ENCODE data around the gene KCTD17.

The KCTD17 gene, protein sequence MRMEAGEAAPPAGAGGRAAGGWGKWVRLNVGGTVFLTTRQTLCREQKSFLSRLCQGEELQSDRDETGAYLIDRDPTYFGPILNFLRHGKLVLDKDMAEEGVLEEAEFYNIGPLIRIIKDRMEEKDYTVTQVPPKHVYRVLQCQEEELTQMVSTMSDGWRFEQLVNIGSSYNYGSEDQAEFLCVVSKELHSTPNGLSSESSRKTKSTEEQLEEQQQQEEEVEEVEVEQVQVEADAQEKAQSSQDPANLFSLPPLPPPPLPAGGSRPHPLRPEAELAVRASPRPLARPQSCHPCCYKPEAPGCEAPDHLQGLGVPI

GRCh38 chr22:37051391-37052385, at the start of gene KCTD17:
KCTD17 (plus strand) TSS chr22:37051742; CDS start chr22:37051761, 19 bp downstream.
- no peak for DNase-seq

DNA sequence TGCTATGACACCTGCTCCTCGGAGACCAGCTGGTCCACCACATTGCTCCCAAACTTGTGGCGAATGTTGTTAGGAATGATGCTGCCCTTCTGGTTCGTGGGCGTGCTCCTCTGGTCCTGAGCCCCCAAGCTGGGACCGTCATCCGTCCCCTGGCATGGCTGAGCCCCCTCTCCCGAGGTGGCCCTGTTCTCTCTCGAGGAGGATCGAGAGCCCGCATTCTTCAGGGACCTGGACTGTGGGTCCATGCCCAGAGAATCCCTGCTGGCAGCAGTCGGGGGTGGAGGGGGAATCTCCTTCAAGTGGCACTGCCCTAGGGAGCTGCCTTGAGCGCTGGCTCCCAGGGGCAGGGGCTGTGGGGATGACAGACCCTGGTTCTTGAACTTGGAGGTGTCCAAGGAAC, 49.7 kb upstream of the KCTD17 start:
- DNase-seq: no peak

GRCh38 chr22:37002633-37003032, 48.9 kb upstream of the KCTD17 start:
- no peak for DNase-seq

DNA sequence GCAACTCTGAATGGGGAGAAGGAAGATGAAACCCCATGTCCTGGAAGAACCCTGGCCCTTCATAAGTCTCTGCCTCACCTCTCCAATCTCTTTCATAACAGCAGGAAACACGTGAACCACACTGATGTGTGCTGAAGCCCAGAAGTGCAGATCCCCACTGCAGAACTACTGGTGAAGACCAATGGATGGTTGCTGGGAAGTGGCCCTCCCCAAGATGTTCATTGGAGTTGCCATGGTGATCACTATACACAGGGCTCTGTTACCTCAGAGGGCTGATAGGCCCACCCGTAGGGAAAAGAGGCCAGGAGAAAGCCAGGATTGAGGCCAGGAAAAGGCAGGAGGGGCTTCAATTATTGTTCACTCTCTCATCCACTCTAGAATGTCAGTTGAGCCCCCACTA, 43.9 kb upstream of the KCTD17 start:
- DNase-seq: no peak

GRCh38 chr22:37008365-37008764, 43.2 kb upstream of the KCTD17 start:
- no peak for DNase-seq

DNA sequence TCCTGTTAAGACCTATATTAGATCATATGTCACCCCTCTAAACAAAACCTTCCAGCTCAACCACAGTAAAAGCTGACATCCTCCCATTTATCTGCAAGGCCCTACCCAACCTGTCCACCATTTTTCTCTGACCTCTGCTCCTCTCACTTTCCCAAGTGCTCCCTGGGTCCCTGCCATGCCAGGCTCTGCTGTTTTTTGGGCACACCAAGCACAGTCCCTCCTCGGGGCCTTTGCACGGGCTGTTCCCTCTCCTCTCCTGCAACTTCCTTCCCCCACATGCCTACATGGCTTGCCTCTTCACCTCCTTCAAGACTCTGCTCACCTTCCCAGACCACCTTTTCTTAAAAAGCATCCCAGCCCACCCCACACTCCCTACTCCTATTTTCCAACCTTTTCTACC, 42.1 kb upstream of the KCTD17 start:
- no peak for DNase-seq

GRCh38 chr22:37010174-37010573, 41.4 kb upstream of the KCTD17 start:
- no peak for DNase-seq

DNA sequence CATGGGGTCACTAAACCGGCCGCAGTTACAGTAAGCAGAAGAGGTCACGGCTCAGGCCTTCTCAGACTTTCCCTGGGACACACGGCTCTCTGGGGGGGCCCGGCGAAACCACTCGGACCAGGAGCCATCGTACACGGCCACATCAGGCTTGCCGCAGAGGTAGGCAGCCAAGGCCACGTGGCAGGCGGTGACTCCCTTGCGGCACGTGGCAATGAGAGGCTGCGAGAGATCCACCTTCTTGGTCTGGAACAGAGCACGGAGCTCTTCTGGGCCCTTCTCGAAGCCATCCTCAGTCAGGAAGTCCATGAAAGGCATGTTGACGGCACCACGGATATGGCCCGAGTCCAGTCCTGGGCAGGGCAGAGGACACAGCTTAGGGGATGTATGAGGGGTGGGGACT, 40.6 kb upstream of the KCTD17 start:
- no peak for DNase-seq

GRCh38 chr22:37011472-37011871, 40.1 kb upstream of the KCTD17 start:
- no peak for DNase-seq

GRCh38 chr22:37012262-37012904, 39.2 kb upstream of the KCTD17 start:
- no peak for DNase-seq

DNA sequence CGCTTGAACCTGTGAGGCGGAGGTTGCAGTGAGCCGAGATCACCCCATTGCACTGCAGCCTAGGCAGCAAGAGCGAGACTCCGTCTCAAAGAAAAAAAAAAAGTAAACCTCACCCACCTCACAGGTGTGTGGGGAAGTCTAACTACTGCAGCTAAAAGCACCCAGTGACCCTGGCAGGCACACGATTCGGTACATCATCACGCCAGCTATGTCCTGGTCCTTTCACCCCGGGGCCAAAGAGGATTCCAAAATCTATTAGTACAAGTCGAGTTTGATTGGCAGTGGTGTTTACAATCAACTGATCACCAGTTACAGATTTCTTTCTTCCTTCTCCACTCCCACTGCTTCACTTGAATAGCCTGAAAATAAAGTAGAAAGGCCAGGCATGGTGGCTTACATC, 38.6 kb upstream of the KCTD17 start:
- no peak for DNase-seq

- DNase-seq: no peak
Measured at GRCh38 chr22:37014415-37014806, 37.1 kb upstream of the KCTD17 start.

GRCh38 chr22:37014835-37015586, 36.5 kb upstream of the KCTD17 start:
- no peak for DNase-seq

DNA sequence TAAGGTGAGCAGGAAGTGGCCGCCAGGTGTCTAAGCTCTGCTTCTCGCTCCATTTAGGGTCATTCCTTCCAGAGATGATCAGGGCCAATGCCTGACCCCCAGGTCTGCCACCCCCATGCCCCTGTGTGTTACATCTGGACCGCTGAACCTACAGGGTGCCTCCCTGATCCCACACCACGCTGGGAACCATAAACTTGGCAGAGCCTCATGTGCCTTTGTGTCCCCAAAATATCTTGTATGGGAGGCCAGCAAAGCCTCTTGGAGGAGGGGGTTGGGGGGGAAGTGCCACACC, 36.0 kb upstream of the KCTD17 start:
- DNase-seq: no peak

GRCh38 chr22:37016134-37016910, 35.2 kb upstream of the KCTD17 start:
- no peak for DNase-seq

DNA sequence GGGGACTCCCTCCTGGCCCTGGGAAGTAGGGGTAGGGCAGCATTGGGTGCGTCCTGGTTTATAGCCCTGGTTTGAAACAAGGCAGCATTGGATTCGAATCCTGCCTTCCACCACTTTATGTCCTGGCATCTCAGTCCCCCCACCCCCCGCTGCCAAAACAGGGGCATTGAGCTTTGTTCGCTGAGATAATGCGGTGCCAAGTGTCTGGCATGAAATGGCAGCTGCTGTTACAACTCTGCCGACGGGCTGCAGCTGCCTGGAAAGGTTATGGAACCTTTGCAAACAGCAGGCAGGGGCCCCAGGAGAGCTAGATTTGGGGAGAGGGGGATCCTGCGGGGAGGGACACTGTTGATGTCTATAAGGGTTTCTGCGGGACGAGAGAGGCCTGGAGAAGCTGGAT, 34.2 kb upstream of the KCTD17 start:
- DNase-seq: no peak

DNA sequence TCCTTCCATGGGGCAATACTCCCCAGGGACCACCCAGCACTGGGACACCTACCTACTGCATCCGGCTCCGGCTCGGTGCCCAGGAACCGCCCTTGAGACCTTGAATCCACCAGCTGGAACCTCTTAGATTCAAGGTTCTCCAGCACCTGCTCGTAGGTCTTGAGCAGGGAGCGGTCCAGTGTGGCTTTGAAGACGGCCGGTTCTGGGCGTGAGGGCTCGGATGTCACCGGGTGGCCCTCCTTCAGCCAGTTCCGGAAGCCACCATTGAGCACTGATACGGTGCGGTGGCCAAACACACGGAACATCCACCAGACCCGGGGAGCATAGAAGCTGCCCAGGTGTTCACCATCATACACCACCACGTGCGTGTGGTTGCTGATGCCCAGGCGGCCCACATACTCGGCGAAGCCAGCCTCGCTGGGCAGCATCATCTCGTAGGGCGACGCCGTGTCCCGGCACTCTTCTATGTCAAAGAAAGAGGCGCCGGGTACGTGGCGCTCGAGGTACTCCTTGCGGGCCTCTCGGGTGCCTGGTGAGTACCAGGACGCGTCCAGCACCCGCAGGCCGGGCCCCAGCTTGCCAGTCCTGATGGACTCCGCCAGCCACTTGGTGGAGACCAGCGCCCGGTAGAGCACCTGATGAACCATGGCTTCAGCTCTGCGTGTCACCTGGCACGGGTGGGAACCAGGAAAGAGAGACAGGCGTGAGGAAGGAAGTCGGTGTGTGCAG, 33.3 kb upstream of the KCTD17 start:
- DNase-seq: no peak

DNA sequence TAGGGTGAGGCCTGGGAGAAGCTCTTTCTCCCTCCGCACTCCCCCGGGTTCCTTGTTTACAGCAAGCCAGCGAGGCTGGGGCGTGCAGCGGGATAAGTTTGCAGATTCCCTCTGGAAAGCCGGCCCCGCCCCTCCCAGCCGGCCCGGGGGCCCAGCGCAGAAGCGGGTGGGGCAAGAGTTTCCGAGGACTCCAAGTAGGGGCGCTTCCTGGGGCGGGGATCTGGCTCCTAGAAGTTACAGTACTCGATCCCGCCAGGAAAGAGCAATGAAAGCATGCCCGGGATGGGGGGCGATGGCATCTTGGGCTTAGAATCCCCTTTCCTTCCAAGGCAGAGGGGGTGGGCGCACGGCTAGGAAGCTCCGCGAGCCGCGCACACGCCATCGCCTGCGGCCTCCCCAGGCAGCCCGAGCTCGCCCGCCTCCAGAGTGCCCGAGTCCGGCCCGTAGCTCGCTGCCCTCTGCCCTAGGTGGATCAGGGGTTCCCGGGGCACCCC, 32.7 kb upstream of the KCTD17 start:
- no peak for DNase-seq

- DNase-seq: no peak
Measured at GRCh38 chr22:37019309-37020191, 32.0 kb upstream of the KCTD17 start, which contains the start of the genes MPST and TST. MPST (plus strand) TSS chr22:37019742; CDS start chr22:37019837, 95 bp downstream. TST (minus strand) TSS chr22:37019447; CDS start chr22:37018732, 715 bp downstream.

- no peak for DNase-seq
Measured at GRCh38 chr22:37020192-37020479, 31.4 kb upstream of the KCTD17 start.

Measured in NCI-H2029 treated with DMSO at 0.1 percent for 48 hours (cell line).